NCI-H2107 treated with DMSO at 0.1 percent for 48 hours (cell line): ENCODE measurements around the gene IAPP.
"Not testable (repeated sequence)": the region's sequence is repeated elsewhere in the genome, so short reads cannot be mapped to it uniquely, and the experiment has no call there.

ENCODE experiments used
- DNase-seq: peaks from one replicate; lab custom pipeline; 2025; ENCODE audit not compliant: unreplicated experiment; lab: John Stamatoyannopoulos, UW

Gene IAPP

GRCh38 chr12:21370845-21371449, 1.8 kb upstream of the IAPP start:
- no peak for DNase-seq

GRCh38 chr12:21379218-21379617, 6.5 kb downstream of the IAPP start:
- no peak for DNase-seq

GRCh38 chr12:21381320-21381719, 8.6 kb downstream of the IAPP start:
- DNase-seq, result not testable (repeated sequence)

- no peak for DNase-seq
These were observed 11.6 kb downstream of the IAPP start for GRCh38 chr12:21384261-21384660.

- no peak for DNase-seq
These were observed 14.5 kb downstream of the IAPP start for GRCh38 chr12:21387174-21387573.

- no peak for DNase-seq
These were observed 19.7 kb downstream of the IAPP start for GRCh38 chr12:21392384-21392783.

- not testable (repeated sequence) for DNase-seq
These were observed 22.3 kb downstream of the IAPP start for GRCh38 chr12:21394828-21395626.

- DNase-seq, result no peak
These were observed 40.9 kb downstream of the IAPP start for GRCh38 chr12:21413369-21414277.

GRCh38 chr12:21416511-21417121, 43.9 kb downstream of the IAPP start:
- DNase-seq, result no peak

- not testable (repeated sequence) for DNase-seq
These were observed 45.7 kb downstream of the IAPP start for GRCh38 chr12:21418398-21418797.

GRCh38 chr12:21419009-21419699, 46.5 kb downstream of the IAPP start:
- DNase-seq, result not testable (repeated sequence)

- no peak for DNase-seq
These were observed 55.5 kb downstream of the IAPP start for GRCh38 chr12:21428241-21428640.
